Hypothalamus (tissue), 51 donors: ENCODE results near the gene SLC9A7.
A peak's percentile ranks its signal among the peaks of the same experiment; 100 is the strongest.

ENCODE experiments used
- DNase-seq, 51 donors: peaks; one replicate each; lab custom pipeline; 2025; lab: John Stamatoyannopoulos, UW

Gene SLC9A7

DNA sequence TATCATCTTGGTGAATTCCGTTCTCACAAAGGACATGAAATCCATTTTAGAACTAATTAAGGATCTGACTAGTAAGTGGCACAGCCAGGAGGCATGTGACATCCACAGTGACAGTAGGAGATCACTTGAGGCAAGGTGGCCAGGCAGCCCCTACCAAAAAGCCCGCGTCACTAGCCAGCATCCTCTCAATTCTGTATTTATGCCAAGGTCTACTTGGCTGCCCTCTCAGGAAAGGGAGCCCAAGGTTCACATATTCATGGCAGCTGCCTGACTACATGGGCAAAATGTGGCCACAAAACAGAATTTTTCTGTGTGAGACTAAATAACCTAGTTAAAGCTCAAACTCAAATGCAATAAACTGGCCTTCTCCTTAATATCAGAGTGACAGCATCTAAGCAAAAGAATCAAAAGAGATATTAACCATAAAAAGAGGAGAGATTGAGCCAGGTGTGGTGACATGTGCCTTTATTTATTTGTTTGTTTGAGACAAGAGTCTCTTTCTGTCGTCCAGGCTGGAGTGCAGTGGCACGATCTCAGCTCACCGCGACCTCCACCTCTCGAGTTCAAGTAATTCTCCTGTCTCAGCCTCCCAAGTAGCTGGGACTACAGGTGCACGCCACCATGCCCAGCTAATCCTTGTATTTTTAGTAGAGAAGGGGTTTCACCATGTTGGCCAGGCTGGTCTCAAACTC is 51.5 kb downstream of the SLC9A7 start:
- no peak for DNase-seq

DNA sequence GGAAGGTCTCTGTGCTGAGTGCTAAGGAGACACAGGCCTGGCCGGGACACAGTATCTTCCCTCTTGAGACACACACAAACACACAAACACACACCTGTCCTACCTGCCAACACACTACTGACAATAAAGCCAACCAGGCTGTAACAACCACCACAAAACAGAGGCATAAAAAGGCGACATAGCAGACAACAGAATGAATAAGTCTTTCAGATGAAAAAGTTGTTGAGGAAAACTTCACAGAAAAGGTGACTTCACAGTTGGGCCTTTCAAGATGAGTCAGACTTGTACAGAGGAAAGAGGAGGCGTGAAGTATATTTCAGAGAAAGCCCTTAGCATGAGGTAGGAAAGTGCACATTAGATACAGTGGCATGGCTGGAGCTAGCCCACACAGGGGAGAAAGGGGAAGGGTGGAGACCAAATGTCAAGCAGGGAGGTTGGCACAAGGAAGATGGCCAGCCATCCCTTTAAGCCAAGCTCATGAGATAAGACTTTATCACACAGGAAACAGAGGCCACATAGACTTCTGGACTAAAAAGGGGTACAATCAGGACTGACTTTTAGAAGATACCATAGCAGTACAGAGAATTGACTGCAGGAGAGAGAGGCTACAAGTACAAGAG is 54.0 kb downstream of the SLC9A7 start:
- DNase-seq = no peak

DNA sequence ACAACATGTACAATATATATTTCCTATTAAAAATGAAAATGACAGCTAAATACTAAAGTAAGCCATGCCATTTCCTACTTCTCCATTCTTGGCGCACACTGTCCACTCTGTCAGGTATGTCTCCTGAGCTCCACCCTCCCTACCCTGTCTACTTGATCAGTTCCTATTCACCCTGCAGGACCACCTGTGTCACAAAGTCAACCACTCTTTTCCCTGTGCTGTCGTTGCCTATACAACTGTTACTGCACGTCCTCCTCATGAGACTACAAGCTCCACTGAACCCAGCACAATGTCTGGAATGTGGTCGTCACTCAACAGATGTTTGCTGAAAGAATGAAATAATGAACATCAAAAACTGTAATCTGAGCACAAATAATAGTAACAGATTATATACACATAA is 54.9 kb downstream of the SLC9A7 start:
- DNase-seq = no peak

DNA sequence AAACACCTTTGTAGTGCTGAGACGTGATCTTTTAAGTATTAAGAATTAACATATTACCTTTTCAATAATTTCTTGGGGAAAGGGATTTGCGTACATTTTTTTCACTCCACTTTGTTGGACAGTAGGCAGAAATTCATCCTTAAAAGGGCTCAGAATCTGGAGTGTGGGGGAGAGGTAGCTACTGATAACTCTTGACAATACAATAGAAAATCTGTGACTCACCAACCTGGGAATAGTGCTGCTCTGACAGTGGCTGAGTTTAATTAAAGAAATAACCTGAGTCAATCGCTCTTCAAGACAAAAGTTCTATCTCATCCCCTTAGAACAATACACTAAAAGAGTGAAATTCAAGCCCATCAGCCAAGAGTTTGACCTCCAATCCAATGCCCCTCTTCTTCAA is 60.2 kb downstream of the SLC9A7 start:
- peak in 1 of 51 donors; percentile 5 for DNase-seq

DNA sequence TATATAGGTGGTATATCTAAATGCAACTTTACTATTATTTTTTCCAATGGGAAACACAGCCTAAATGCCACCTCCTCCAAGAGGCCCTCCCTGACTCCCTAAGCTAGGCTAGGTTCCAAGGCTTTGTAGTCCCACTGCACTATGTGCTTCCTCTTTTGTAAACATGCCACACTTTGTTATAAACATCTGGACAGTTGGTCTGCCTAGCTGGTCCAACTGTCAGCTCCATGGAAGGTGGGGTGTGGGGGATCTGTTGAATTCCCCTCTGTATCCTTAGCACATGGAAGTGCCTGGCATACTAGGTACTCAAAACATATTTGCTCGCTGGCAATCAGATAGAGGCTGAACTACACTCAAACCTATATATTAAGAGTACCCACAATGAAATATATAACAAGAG is 63.4 kb downstream of the SLC9A7 start:
- no peak for DNase-seq

DNA sequence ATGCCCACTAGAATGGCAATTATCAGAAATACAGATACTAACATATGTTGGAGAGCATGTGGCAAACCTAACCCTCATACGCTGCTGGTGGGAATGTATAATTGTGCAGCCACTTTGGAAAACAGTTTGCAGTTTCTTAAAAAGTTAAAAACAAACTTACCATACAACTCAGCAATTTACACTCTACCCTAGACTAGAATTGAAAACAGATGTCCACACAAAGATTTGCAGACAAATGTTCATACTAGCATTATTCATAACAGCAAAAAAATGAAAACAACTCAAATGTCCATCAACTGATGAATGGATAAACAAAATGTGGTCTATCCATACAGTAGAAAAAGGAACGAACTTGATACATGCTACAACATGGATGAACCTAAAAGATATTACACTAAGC is 64.4 kb downstream of the SLC9A7 start:
- DNase-seq = no peak

DNA sequence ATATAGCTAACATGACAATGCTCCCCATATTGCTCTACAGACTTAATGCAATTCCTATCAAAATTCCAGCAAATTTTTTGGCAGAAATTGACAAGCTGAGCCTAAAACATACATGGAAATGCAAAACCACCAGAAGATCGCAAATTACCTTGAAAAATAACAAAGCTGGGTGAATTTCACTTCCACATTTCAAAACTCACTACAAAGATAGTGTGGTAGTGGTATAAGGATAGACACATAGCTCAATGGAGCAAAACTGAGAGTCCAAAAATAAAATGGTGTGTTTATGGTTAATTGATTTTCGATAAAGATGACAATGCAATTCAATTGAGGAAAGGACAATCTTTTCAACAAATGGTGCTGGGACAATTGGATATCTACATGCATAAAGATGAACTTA is 65.8 kb downstream of the SLC9A7 start:
- DNase-seq = no peak

DNA sequence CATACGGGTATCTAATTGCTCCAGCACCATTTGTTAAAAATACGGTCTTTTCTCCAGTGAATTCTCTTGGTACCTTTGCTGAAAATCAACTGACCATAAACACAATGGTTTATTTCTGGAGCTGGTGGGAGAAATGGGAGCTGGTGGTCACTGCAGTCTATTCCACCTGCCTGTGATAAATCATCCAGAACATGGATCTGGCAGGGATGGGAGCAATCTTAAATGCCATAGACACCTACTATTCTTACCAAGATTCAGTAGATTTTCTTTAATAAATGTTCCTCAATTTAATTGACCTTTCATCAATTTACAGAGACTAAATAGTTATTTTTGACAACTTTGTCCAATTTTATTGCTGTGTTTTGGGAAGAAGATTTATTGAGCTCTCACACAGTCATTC is 68.1 kb downstream of the SLC9A7 start:
- no peak for DNase-seq

DNA sequence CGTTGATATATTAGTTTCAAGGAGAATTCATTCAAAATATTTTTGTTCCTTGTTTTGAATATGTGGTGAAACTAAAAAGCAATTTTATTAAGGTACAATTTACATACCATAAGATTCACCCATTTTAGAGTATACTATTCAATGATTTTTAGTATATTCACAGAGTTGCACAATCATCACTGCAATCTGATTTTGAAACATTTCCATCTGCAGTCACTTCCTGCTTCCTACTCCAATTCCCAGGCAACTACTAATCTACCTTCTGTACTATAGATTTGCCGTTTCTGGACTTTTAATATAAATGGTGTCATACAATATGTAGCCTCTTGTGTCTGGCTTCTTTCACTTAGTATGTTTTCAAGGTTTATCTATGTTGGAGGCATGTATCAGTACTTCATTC is 71.3 kb downstream of the SLC9A7 start:
- no peak for DNase-seq

DNA sequence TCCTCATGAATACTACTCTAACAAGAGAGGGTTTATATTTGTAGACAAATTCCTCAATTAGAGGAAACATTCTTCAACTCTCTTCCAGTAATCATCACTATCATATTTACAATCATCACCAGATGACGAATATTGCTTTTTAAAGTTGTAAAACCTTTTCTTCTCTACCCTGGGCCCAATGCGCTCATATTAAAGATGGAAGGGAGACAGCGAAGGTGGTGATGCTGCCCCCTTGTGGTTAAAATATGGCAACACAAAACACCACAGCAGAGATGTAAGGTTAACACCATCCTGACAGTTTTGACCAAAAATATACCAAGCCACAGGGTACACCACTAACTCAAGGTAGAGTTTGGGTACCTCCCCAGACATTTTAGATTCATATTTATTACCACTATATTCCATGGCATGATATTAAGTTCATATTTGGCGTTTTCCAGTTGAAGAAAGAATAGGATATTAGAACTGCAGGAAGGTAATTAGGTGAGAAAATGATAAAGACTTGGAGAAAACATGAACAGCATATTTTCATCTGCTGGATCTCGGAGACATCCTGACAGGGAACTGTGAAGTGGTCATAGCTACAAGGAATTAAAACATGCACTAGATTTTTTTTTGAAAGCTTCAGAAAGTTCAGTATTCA is 72.8 kb downstream of the SLC9A7 start:
- peak in 7 of 51 donors; percentile 0 to 16 (median 3) for DNase-seq

DNA sequence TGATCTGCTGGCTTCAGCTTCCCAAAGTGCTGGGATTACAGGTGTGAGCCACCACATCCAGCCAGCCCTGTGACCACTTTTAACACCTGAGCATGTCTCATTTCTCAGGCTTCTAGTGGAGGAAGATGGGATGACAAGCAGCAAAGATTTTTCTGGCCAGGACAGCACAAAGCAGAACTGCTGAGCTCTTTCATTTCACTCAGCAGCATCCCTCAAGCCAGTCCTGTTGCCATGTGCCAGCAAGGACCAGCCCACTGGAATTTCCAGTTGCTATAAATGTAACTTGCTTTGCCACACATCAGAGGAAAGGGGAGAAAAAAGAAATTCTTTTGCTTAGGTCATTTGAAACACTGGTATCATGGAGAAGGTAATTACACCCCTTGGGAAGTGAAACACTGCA is 75.9 kb downstream of the SLC9A7 start:
- no peak for DNase-seq

DNA sequence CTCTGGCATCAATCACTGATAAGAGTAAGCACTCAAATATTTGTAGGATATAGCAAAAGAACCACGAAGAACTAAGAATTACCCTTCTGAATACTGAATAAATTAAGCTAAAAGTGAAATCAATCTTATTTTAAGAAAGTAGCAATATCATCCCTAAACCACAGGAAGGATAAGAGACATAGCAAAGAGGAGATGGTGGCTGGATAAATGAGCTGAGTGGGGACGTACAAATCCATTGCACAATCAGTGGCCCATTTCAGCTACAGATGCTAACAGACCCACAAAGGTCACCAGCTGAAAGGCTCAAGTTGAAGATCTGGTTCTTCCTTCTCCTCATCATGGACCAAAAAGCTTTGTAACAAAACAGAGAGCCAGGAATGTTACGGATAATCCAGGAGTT is 77.1 kb downstream of the SLC9A7 start:
- no peak for DNase-seq

DNA sequence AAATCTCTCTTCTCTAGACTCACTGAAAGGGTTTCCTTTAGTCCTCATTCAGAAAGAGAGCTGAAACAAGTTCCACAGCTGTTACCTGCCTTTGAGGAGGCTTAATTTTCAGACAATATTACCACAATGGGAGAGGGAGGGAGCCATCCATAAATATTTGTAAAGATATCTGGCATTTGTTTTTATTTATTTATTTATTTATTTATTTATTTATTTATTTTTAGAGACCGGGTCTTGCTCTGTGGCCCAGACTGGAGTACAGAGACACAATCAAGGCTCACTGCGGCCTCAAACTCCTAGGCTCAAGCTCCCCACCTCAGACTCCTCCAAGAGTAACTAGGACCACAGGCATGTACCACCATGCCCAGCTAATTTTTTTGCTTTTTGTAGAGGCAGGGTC is 80.7 kb downstream of the SLC9A7 start:
- DNase-seq = no peak

DNA sequence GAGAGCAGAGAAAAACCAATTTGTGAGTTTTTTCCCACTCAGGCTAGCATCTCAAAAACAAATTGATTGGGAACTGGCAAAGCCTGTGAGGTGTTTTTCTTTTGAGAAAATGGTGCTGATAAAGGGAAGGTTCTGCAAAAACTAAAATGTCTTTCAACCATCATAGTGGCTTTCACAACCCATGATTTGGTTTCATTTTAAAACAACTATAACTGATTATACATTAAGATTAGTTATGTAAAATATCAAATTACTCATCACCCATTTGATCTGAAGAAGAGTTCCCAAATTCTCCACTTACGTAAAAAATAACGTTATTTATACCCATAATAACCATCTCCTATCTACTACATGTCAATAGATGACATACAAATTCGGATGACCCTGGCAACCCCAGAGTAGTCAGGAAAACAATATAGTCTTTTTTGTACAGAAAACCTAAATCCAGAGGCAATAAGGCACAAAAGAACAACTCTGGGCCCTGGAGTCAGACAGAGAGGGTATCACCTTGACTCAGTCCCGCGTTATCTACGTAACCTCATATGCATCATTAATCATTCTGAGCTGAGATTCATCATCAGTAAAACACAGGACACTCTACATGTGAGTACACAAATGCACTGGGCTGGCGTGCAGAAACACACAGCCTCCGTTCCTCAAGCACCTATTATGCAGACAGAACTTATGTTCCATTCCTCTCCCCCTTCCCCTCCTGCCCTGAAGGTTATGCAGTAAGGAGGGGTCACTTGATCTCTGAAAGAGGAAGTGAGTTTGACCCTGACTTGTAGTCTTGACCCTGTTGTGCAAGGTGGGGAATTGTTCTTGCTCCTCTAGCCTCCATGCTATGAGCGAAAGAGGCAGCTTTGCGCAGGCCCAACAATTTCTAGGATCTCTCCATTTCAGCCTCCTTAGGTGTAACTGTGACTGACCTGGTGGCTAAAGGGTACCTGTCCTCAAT is 82.2 kb downstream of the SLC9A7 start:
- DNase-seq = no peak

DNA sequence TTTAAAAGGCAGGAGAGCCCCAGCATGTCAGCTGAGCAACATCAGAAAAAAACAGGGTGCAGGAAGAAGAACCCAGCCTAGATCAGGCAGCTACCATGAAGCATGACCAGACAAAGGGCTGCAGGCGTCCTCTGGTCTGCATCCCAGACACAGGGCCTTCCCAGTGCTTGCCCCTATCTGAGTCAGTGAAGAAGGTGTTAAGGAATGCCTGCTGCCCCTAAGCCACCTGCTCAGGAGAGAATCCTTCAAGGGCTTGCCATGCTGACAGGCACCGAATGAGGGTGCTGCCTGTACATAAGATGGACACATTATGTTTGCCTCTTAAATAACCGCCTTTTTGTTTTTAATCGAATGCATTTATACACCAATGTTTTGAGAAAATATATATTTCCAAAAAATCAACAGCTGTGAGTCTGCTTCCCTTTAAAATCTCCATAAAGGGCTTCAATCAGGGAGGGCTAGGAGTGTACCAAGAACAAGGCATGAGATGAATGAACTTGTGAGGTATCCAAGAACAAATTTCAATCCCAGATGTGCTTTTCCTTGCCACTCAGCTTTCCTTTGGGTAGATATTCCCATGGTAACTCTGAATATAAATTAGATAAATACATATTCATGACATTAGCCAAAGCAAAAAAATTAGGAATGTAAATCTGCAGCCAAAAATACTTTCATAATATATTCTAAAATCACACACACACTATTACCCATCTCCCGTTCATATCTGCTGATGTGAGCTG is 85.1 kb downstream of the SLC9A7 start:
- DNase-seq = no peak

DNA sequence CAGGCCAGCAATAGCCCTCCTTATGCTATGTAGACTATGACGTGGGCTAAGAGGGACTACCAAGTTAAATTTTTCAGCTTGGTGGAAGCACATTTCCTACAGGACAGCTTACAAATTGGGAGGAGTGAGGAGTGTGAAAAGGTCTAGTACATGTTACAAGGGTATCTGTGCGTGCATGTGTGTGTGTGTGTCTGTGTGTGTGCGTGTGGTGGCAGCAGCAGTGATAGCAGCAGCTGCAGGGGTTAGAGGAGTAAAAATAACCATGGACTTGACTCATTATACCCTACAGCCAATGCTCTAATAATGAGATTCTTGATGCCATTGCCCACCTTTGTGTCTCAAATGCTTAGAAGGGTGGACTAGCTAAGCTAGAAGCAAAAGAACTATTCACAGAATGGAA is 88.6 kb downstream of the SLC9A7 start:
- no peak for DNase-seq

DNA sequence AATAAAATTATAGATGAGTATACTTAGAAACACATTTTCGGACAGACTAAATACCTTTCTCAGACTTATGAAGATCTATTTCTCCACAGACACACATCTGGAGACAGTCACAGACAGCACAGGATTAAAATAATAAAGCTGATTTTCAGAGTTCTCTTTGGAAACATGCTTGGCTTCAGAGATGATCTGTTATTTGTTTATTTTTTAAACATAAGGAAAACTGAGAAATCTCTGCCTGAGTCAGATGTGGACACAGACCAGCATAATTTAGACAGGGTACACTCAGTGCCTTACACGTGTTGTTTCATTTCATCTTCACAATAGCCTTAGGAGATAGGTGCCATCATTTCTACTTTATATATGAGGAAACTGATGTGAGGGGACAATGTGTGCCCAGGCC is 92.1 kb downstream of the SLC9A7 start:
- DNase-seq = no peak

DNA sequence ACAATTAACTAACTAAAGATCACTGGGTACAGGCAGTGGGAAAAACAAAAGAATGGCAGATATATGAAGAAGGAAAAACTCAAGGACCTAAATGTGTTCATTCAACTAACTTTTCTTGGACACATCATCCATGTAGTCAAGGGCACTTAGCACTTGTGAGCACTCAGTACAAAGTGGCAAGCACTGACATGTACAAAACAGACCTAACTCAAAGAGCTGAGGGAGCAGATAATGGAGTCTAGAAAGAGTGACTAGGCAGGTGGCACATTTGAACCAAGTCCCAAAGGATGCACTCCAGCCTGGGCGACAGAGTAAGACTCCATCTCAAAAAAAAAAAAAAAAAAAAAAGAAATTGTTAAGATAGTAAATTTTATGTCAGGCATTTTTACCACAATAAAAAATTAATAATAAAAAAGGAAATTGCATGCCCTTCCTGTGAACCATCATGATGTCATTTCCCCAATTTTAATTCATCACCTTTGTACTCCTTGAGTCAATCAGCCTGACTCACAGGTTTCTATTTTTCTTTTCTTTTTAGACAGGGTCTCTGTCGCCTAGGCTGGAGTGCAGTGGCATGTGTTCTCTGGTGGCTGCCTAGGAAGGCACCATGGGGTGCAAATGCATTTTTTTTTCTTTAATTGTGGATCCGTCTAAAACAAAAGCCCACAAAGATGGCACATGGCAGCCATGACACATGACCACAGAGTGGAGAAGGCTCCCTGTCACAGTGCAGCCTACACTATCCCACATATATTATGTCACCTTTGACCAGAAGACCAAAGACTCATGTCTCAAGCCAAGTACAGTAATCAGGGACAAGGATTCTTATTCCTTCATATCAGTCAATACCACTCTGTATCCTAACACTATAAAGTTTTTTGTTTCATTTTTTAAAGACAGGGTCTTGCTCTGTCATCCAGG is 93.4 kb downstream of the SLC9A7 start:
- no peak for DNase-seq

DNA sequence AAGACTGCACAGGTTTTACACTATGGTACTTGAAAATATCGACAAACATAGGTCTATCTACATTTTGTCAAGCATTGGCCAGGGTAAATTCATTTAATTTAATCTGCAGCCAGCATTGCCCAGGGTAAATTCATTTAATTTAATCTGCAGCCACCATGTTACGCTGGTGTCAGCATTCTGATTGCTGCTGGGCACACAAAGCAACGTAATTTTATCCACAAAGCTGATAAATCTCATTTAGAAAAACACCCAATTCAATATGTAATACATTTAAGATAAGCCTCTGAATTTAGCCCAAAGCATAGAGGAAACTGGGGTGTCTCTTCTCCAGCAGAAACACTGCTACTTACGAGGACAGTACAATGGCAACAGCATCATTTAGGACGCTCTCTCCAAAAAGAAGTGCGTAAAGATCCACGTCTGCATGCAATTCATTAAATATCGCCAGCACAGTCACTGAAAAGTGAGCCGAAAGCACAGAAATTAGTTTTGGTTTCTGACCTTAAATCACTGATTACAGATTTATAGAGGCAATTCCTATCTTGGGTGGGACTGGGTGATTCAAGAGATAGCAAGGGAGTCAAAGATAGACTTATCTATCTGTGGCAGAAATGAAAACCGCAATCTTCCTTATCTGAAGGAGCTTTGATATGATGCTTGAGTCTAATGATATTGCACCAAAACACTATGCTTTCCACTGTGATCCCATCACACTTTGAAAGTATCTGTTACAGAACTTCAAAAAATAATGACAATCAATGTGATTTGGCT is 96.5 kb downstream of the SLC9A7 start:
- DNase-seq = no peak
